HTERT RPE-1 (cell line): Measurements from ENCODE around the gene APRT.

Experiments used
- in situ Hi-C: fragments of 300-500 bp; cut with MboI; formaldehyde crosslinking; loops from 4 replicates; pipeline ENCODE4 v1.14.3; 2020; ENCODE audit warnings: low sequenced_read_pairs

Gene APRT

GRCh38 chr16:88811769-88812512 is at the start of gene APRT:
TSS of gene APRT (minus strand) at chr16:88811928. CDS start at chr16:88811899, 29 bp downstream.
- in situ Hi-C loops, result no loop called here

- in situ Hi-C loops, result no loop called here
Observed at GRCh38 chr16:88861359-88861758, 49.6 kb upstream of the APRT start.

- in situ Hi-C loops, result no loop called here
Observed at GRCh38 chr16:88859381-88860091, 47.8 kb upstream of the APRT start.

GRCh38 chr16:88857728-88858339 is 46.1 kb upstream of the APRT start:
- in situ Hi-C loops, result no loop called here

- in situ Hi-C loops, result no loop called here
Observed at GRCh38 chr16:88856828-88857727, 45.4 kb upstream of the APRT start, which contains the start of the genes GALNS and TRAPPC2L. TSS of gene GALNS (minus strand) at chr16:88856947. CDS start at chr16:88856877, 70 bp downstream. TSS of gene TRAPPC2L (plus strand) at chr16:88857127. CDS start at chr16:88857151, 24 bp downstream.

GRCh38 chr16:88856122-88856827 is 44.5 kb upstream of the APRT start:
- in situ Hi-C loops, result no loop called here

- in situ Hi-C loops, result no loop called here
Observed at GRCh38 chr16:88855736-88856121, 44.0 kb upstream of the APRT start.

GRCh38 chr16:88855176-88855575 is 43.4 kb upstream of the APRT start:
- in situ Hi-C loops, result no loop called here

- in situ Hi-C loops, result no loop called here
Observed at GRCh38 chr16:88854306-88855111, 42.8 kb upstream of the APRT start.

GRCh38 chr16:88853325-88853941 is 41.7 kb upstream of the APRT start:
- in situ Hi-C loops, result no loop called here

- in situ Hi-C loops, result no loop called here
Observed at GRCh38 chr16:88851616-88852015, 39.9 kb upstream of the APRT start.

GRCh38 chr16:88850531-88851199 is 38.9 kb upstream of the APRT start:
- in situ Hi-C loops, result no loop called here

GRCh38 chr16:88848557-88848956 is 36.8 kb upstream of the APRT start:
- in situ Hi-C loops, result no loop called here

GRCh38 chr16:88847654-88848053 is 35.9 kb upstream of the APRT start:
- in situ Hi-C loops, result no loop called here

- in situ Hi-C loops, result no loop called here
Observed at GRCh38 chr16:88846088-88846487, 34.4 kb upstream of the APRT start.

- in situ Hi-C loops, result no loop called here
Observed at GRCh38 chr16:88844419-88845036, 32.8 kb upstream of the APRT start.

- in situ Hi-C loops, result no loop called here
Observed at GRCh38 chr16:88843256-88843655, 31.5 kb upstream of the APRT start.

- in situ Hi-C loops, result no loop called here
Observed at GRCh38 chr16:88842806-88843205, 31.1 kb upstream of the APRT start.
